IPS-20b (cell line): Measurements from ENCODE around the gene FMO3.

ENCODE experiments used
- H3K27ac ChIP-seq: one replicate; pipeline ENCODE4 v1.5.1; 2013; ENCODE audit warnings: low read length
- H3K27me3 ChIP-seq: 2 replicates; pipeline ENCODE4 v1.6.1; 2013; ENCODE audit warnings: mild to moderate bottlenecking, low read length, inconsistent platforms; ENCODE audit not compliant: insufficient read depth
- H3K36me3 ChIP-seq: 2 replicates; pipeline ENCODE4 v1.6.1; 2013; ENCODE audit warnings: low read depth, mild to moderate bottlenecking, inconsistent platforms, low read length, moderate library complexity; ENCODE audit not compliant: insufficient read depth
- H3K4me1 ChIP-seq: 2 replicates; pipeline ENCODE4 v1.6.1; 2013; ENCODE audit warnings: mild to moderate bottlenecking, control low read depth, inconsistent platforms, low read length, moderate library complexity; ENCODE audit not compliant: insufficient read depth
- H3K4me3 ChIP-seq: 2 replicates; pipeline ENCODE4 v1.5.1; 2013; ENCODE audit warnings: mild to moderate bottlenecking, low read length, inconsistent platforms
- H3K9ac ChIP-seq: 2 replicates; pipeline ENCODE4 v1.6.1; 2013; ENCODE audit warnings: low read depth, mild to moderate bottlenecking, inconsistent platforms, low read length, moderate library complexity
- H3K9me3 ChIP-seq: 2 replicates; pipeline ENCODE4 v1.6.1; 2013; ENCODE audit warnings: mild to moderate bottlenecking, low read depth, low read length, inconsistent platforms; ENCODE audit not compliant: insufficient read depth

Gene FMO3

GRCh38 chr1:171160639-171161354 lies 70.1 kb downstream of the FMO3 start:
- Histone ChIP-seq H3K4me3 (no peak overlapping the region), H3K36me3 (no peaks in the 10 kb centered on the region), H3K27me3 (no peaks in the 10 kb centered on the region), H3K9ac (no peak overlapping the region), H3K4me1 (no peaks in the 10 kb centered on the region; the same call in 1 of the 2 replicates), H3K9me3 (no peaks in the 10 kb centered on the region; the same call in 1 of the 2 replicates), H3K27ac (no peak overlapping the region)

- H3K27me3 ChIP-seq, result no peaks in the 10 kb centered on the region
Observed at GRCh38 chr1:171161431-171161830, 70.7 kb downstream of the FMO3 start.

GRCh38 chr1:171166361-171166760 lies 75.7 kb downstream of the FMO3 start:
- Histone ChIP-seq H3K9me3 (no peaks in the 10 kb centered on the region), H3K4me3 (no peak overlapping the region), H3K27me3 (no peaks in the 10 kb centered on the region), H3K4me1 (no peaks in the 10 kb centered on the region), H3K9ac (no peak overlapping the region), H3K27ac (no peak overlapping the region), H3K36me3 (no peaks in the 10 kb centered on the region)

More at GRCh38 chr1:171161431-171161830, 70.7 kb downstream of the FMO3 start:
- Histone ChIP-seq H3K9me3 (no peaks in the 10 kb centered on the region; the same call in 1 of the 2 replicates), H3K4me3 (no peak overlapping the region), H3K4me1 (no peaks in the 10 kb centered on the region; the same call in 1 of the 2 replicates), H3K27ac (no peak overlapping the region), H3K36me3 (no peaks in the 10 kb centered on the region), H3K9ac (no peak overlapping the region)
